ENCODE results near the gene NPC1.

GRCh38 chr18:23586249-23587196, at the start of gene NPC1:
- TF ChIP-seq EZH2 (IDR thresholded peaks at IDR 0.05; ENCODE audit: low read depth) = no peak
- TF ChIP-seq, protein P1, sequence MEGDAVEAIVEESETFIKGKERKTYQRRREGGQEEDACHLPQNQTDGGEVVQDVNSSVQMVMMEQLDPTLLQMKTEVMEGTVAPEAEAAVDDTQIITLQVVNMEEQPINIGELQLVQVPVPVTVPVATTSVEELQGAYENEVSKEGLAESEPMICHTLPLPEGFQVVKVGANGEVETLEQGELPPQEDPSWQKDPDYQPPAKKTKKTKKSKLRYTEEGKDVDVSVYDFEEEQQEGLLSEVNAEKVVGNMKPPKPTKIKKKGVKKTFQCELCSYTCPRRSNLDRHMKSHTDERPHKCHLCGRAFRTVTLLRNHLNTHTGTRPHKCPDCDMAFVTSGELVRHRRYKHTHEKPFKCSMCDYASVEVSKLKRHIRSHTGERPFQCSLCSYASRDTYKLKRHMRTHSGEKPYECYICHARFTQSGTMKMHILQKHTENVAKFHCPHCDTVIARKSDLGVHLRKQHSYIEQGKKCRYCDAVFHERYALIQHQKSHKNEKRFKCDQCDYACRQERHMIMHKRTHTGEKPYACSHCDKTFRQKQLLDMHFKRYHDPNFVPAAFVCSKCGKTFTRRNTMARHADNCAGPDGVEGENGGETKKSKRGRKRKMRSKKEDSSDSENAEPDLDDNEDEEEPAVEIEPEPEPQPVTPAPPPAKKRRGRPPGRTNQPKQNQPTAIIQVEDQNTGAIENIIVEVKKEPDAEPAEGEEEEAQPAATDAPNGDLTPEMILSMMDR (conservative IDR thresholded peaks at IDR 0.05) = peak; percentile 75

Data from PC-9 (cell line).